ENCODE measurements around the gene TNKS2.

The TNKS2 gene

GRCh38 chr10:91908337-91909116, 110.3 kb downstream of the TNKS2 start:
- peak; percentile 62 for DNase-seq (ENCODE audit: low read depth)

GRCh38 chr10:91909117-91909677, 111.0 kb downstream of the TNKS2 start, which contains the start of gene FGFBP3:
Gene FGFBP3 (minus strand): TSS chr10:91909486. CDS start chr10:91908969, 517 bp downstream.
- no peak for DNase-seq (ENCODE audit: low read depth)

- no peak for DNase-seq (ENCODE audit: low read depth)
These were observed 112.2 kb downstream of the TNKS2 start for GRCh38 chr10:91910467-91910866.

Measured in stimulated activated CD8-positive, alpha-beta memory T cell treated with anti-CD3 and anti-CD28 coated beads, Interleukin-4, amount 100 ng/mL, for 24 hours (primary cell).